CD14-positive monocyte (primary cell): ENCODE results near the gene SNRNP200. TPM values are rescaled to one million over a fixed set of nuclear protein-coding genes. Genes with fewer than 3 reads are reported as not detected.

Experiments used
- DNase-seq, 3 donors: peaks; one replicate each; pipeline ENCODE4 v3.0.0-alpha.2; 2011 to 2022
- H2AFZ ChIP-seq: 2 replicates; pipeline ENCODE4 v1.6.0; 2012; ENCODE audit warnings: mild to moderate bottlenecking, low read depth, low read length, inconsistent platforms; ENCODE audit not compliant: insufficient read depth, poor library complexity, severe bottlenecking
- H3K27ac ChIP-seq, 2 donors: 1 replicate in 1 of 2; 2 replicates in 1 of 2; pipeline ENCODE4 v1.5.1; 2012 to 2013; ENCODE audit warnings: low read length in 2 of 2, control low read depth in 1 of 2, inconsistent platforms in 1 of 2, low read depth in 1 of 2, mild to moderate bottlenecking in 1 of 2
- H3K27me3 ChIP-seq, 2 donors: one replicate each; pipeline versions ENCODE4 v1.6.0 to v1.6.1; 2011 to 2013; ENCODE audit warnings: low read length in 2 of 2; ENCODE audit not compliant: control insufficient read depth in 2 of 2, insufficient read depth in 2 of 2
- H3K36me3 ChIP-seq, 2 donors: replicated peaks in 1 of 2; 1 replicate in 1 of 2; 2 replicates in 1 of 2; pipeline versions ENCODE4 v1.5.1 to v1.6.1; 2012 to 2013; ENCODE audit warnings: low read length in 2 of 2, control low read depth in 1 of 2, inconsistent platforms in 1 of 2, mild to moderate bottlenecking in 1 of 2; ENCODE audit not compliant: insufficient read depth in 2 of 2, control insufficient read depth in 1 of 2
- H3K4me1 ChIP-seq, 2 donors: 1 replicate in 1 of 2; 2 replicates in 1 of 2; pipeline versions ENCODE4 v1.5.1 to v1.6.1; 2012 to 2013; ENCODE audit warnings: low read length in 2 of 2, control low read depth in 1 of 2, inconsistent platforms in 1 of 2, mild to moderate bottlenecking in 1 of 2, moderate library complexity in 1 of 2; ENCODE audit not compliant: insufficient read depth in 2 of 2, control insufficient read depth in 1 of 2
- H3K4me2 ChIP-seq: replicated peaks from 2 replicates; pipeline ENCODE3; 2012; ENCODE audit warnings: low read length, moderate library complexity, mild to moderate bottlenecking; ENCODE audit not compliant: poor library complexity, severe bottlenecking; ENCODE audit errors: extremely low read depth
- H3K4me3 ChIP-seq, 3 experiments: fragments of 200-600 bp in 1 of 3; sonication (generic) in 1 of 3; replicated peaks in 1 of 3; 1 replicate in 2 of 3; 2 replicates in 1 of 3; pipeline ENCODE4 v1.5.1; 2011 to 2013; ENCODE audit warnings: low read length in 3 of 3, mild to moderate bottlenecking in 3 of 3, control low read depth in 2 of 3, low read depth in 2 of 3, inconsistent platforms in 1 of 3, moderate library complexity in 1 of 3
- H3K79me2 ChIP-seq: 2 replicates; pipeline ENCODE4 v1.6.0; 2012; ENCODE audit warnings: mild to moderate bottlenecking, control low read depth, inconsistent platforms, low read length, moderate library complexity; ENCODE audit not compliant: insufficient read depth
- H3K9ac ChIP-seq: 2 replicates; pipeline ENCODE4 v1.6.0; 2017; ENCODE audit warnings: low read length, mild to moderate bottlenecking; ENCODE audit not compliant: insufficient read depth, poor library complexity, severe bottlenecking
- H3K9me3 ChIP-seq, 2 donors: replicated peaks in 1 of 2; 1 replicate in 1 of 2; 2 replicates in 1 of 2; pipeline versions ENCODE4 v1.5.1 to v1.6.1; 2012 to 2013; ENCODE audit warnings: low read length in 2 of 2, control low read depth in 1 of 2; ENCODE audit not compliant: control insufficient read depth in 1 of 2, insufficient read depth in 1 of 2
- H4K20me1 ChIP-seq: 2 replicates; pipeline ENCODE4 v1.6.0; 2012; ENCODE audit warnings: mild to moderate bottlenecking, low read length, control low read depth, moderate library complexity; ENCODE audit not compliant: insufficient read depth
- H3K27ac Mint-ChIP-seq, 7 donors: one replicate each; pipeline ENCODE4 v1.8.0; 2020; ENCODE audit warnings: mild to moderate bottlenecking in 7 of 7, mixed read lengths in 7 of 7, moderate library complexity in 6 of 7, inconsistent platforms in 2 of 7
- H3K27me3 Mint-ChIP-seq, 3 donors: one replicate each; pipeline ENCODE4 v1.8.0; 2021 to 2022; ENCODE audit warnings: low read depth in 3 of 3, mild to moderate bottlenecking in 3 of 3, mixed read lengths in 3 of 3, moderate library complexity in 3 of 3, inconsistent platforms in 1 of 3
- H3K36me3 Mint-ChIP-seq, 2 donors: one replicate each; pipeline ENCODE4 v1.8.0; 2020; ENCODE audit warnings: mixed read lengths in 2 of 2, inconsistent platforms in 1 of 2, mild to moderate bottlenecking in 1 of 2
- H3K4me1 Mint-ChIP-seq: one replicate; pipeline ENCODE4 v1.8.0; 2020; ENCODE audit warnings: mild to moderate bottlenecking, mixed read lengths
- H3K4me3 Mint-ChIP-seq, 2 donors: one replicate each; pipeline ENCODE4 v1.8.0; 2020; ENCODE audit warnings: mild to moderate bottlenecking in 2 of 2, mixed read lengths in 2 of 2, moderate library complexity in 1 of 2
- H3K9me3 Mint-ChIP-seq, 7 donors: one replicate each; pipeline ENCODE4 v1.8.0; 2020 to 2022; ENCODE audit warnings: mixed read lengths in 7 of 7, mild to moderate bottlenecking in 6 of 7, moderate library complexity in 6 of 7, inconsistent platforms in 2 of 7
- WGBS: methylation state at CpG from one replicate; pipeline ENCODE4 v1.1.5; 2013; ENCODE audit warnings: missing lambda C conversion rate; ENCODE audit not compliant: insufficient coverage; 5-methylcytosine and 5-hydroxymethylcytosine counted together
- intact Hi-C, 2 donors: fragments of 100-400 bp; cut with micrococcal nuclease; formaldehyde crosslinking; loops; one replicate each; pipeline versions ENCODE4 v1.15.0 to v1.15.1; 2023
- polyA plus RNA-seq, 3 donors: library from polyadenylated mRNA; depleted of rRNA in 1 of 3; unstranded in 2 of 3; stranded (reverse) in 1 of 3; fragments of 300-500 nt in 2 of 3; fragments of >200 nt in 1 of 3; fragmentation: Illumina TruSeq in 2 of 3; gene quantifications; 1 replicate in 2 of 3; 2 replicates in 1 of 3; pipeline ENCODE4 v1.2.3, GENCODE V29; 2012 to 2021
- TF ChIP-seq, protein P1 (sequence below): fragments of 200-600 bp; IDR thresholded peaks from one replicate; pipeline ENCODE4 v1.8.0; 2022; ENCODE audit warnings: antibody characterized with exemption, mild to moderate bottlenecking

The SNRNP200 gene
- polyA plus RNA-seq, 3 donors: 27.2 to 122 (median 36.1) TPM

DNA sequence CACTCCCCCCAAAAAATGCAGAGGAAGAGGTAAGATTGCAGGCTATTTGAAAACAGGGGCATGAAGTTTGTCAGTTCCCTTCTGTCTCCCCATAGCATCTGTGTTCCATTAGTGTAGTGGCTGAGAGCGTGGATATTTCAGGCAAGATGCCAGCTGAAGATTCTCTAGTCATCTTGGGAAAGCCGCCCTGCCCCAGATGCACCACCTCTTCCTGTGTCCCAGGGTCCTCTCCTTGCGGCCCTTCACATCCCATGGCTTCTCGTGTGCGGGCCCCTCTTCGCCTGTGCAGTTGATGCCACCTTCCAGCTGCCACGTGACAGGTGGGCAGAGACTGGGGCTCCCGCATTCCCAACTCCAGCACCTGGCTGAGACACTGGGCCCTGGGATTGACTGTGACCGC is 55.7 kb downstream of the SNRNP200 start:
- peaks cover 48 to 53% of the 10 kb centered on the region in 2 donors for H3K36me3 ChIP-seq
- intact Hi-C loops: no loop called here

DNA sequence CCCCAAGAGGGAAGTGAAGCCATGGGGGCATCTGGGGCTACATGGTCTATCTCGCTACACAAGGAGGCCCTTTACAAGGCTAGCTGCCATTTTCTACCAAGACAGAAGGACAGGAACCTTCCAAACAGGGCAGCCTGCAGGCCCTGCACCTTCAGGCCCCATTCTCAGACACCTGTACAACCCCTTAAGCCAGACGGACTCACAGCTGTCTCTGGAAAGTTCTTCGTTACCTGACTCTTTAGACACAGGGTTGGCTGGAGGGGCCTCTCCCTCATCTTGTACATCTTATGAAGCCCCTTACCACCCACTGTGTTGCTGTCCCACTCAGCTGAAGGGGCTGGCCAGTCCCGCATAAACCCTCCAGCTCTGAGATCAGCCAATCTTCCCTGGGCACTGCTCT is 56.7 kb downstream of the SNRNP200 start:
- H3K4me3 Mint-ChIP-seq: no peak overlapping the region
- Histone ChIP-seq H3K9me3 (no peaks in the 10 kb centered on the region), H3K36me3 (peaks cover 37 to 43% of the 10 kb centered on the region in 2 donors), H3K27me3 (no peaks in the 10 kb centered on the region), H3K9ac (no peak overlapping the region), H3K4me2 (no peak overlapping the region), H3K27ac (peak overlapping the region; percentile 1 to 31), H3K4me3 (no peak overlapping the region), H3K79me2 (peaks cover 56% of the 10 kb centered on the region), H2AFZ (no peak overlapping the region), H3K4me1 (peaks cover 65 to 80% of the 10 kb centered on the region in 2 donors), H4K20me1 (peaks cover 3% of the 10 kb centered on the region)
- peaks cover 82% of the 10 kb centered on the region for H3K4me1 Mint-ChIP-seq
- peaks cover 0 to 4% (median 2%) of the 10 kb centered on the region in 7 donors for H3K9me3 Mint-ChIP-seq
- TF ChIP-seq, protein P1, sequence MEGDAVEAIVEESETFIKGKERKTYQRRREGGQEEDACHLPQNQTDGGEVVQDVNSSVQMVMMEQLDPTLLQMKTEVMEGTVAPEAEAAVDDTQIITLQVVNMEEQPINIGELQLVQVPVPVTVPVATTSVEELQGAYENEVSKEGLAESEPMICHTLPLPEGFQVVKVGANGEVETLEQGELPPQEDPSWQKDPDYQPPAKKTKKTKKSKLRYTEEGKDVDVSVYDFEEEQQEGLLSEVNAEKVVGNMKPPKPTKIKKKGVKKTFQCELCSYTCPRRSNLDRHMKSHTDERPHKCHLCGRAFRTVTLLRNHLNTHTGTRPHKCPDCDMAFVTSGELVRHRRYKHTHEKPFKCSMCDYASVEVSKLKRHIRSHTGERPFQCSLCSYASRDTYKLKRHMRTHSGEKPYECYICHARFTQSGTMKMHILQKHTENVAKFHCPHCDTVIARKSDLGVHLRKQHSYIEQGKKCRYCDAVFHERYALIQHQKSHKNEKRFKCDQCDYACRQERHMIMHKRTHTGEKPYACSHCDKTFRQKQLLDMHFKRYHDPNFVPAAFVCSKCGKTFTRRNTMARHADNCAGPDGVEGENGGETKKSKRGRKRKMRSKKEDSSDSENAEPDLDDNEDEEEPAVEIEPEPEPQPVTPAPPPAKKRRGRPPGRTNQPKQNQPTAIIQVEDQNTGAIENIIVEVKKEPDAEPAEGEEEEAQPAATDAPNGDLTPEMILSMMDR: no peak
- DNase-seq: no peak
- H3K36me3 Mint-ChIP-seq: peaks cover 55 to 68% of the 10 kb centered on the region in 2 donors
- peak overlapping the region in 5 of 7 donors; percentile 26 to 97 (median 70) for H3K27ac Mint-ChIP-seq
- H3K27me3 Mint-ChIP-seq: peaks cover 0 to 4% (median 0%) of the 10 kb centered on the region in 3 donors
- intact Hi-C loops: no loop called here
- WGBS: 94% methylated on average over 3 of the region's 4 CpGs

More for the DNA sequence above, 55.7 kb downstream of the SNRNP200 start:
- H3K4me2 ChIP-seq: no peak overlapping the region
- H3K27ac ChIP-seq: peak overlapping the region in 1 of 2 donors; percentile 3
- Mint-ChIP-seq H3K4me3 (no peak overlapping the region), H3K4me1 (peaks cover 78% of the 10 kb centered on the region), H3K27ac (peak overlapping the region in 4 of 7 donors; percentile 24 to 76 (median 38)), H3K9me3 (peaks cover 0 to 4% (median 2%) of the 10 kb centered on the region in 7 donors), H3K36me3 (peaks cover 65 to 74% of the 10 kb centered on the region in 2 donors), H3K27me3 (peaks cover 0 to 4% (median 0%) of the 10 kb centered on the region in 3 donors)
- H3K27me3 ChIP-seq: no peaks in the 10 kb centered on the region
- no peak overlapping the region for H3K9ac ChIP-seq
- peaks cover 3% of the 10 kb centered on the region for H4K20me1 ChIP-seq
- H2AFZ ChIP-seq: no peak overlapping the region
- WGBS: 93% methylated on average over 9 of the region's 9 CpGs
- H3K79me2 ChIP-seq: peaks cover 63% of the 10 kb centered on the region
- peaks cover 63 to 74% of the 10 kb centered on the region in 2 donors for H3K4me1 ChIP-seq
- DNase-seq: no peak
- no peaks in the 10 kb centered on the region for H3K9me3 ChIP-seq
- no peak overlapping the region for H3K4me3 ChIP-seq
- TF ChIP-seq, protein P1: no peak
